Muscle layer of duodenum (tissue), 2 donors: ENCODE results near the gene AQP1.

Experiments used
- H3K27ac ChIP-seq: one replicate; pipeline ENCODE4 v1.7.0; 2013; ENCODE audit warnings: mild to moderate bottlenecking, low read length
- H3K27me3 ChIP-seq: one replicate; pipeline ENCODE4 v1.7.0; 2013; ENCODE audit warnings: low read depth, mild to moderate bottlenecking, control low read depth, low read length
- H3K36me3 ChIP-seq, 2 donors: one replicate each; pipeline ENCODE4 v1.7.0; 2013; ENCODE audit warnings: low read length in 2 of 2, control low read depth in 1 of 2, mild to moderate bottlenecking in 1 of 2; ENCODE audit not compliant: insufficient read depth in 2 of 2, control insufficient read depth in 1 of 2
- H3K4me1 ChIP-seq, 2 donors: one replicate each; pipeline ENCODE4 v1.7.0; 2013; ENCODE audit warnings: low read length in 2 of 2, mild to moderate bottlenecking in 2 of 2, control low read depth in 1 of 2, moderate library complexity in 1 of 2; ENCODE audit not compliant: insufficient read depth in 2 of 2, control insufficient read depth in 1 of 2
- H3K4me3 ChIP-seq, 2 donors: one replicate each; pipeline ENCODE4 v1.7.0; 2013; ENCODE audit warnings: low read length in 2 of 2, low read depth in 1 of 2, mild to moderate bottlenecking in 1 of 2
- H3K9me3 ChIP-seq, 2 donors: one replicate each; pipeline ENCODE4 v1.7.0; 2013; ENCODE audit warnings: low read length in 2 of 2, control low read depth in 1 of 2, mild to moderate bottlenecking in 1 of 2; ENCODE audit not compliant: control insufficient read depth in 1 of 2
- donor health status: healthy.

The AQP1 gene

GRCh38 chr7:30873207-30873606 is 38.4 kb upstream of the AQP1 start:
- Histone ChIP-seq H3K27ac (no peak overlapping the region), H3K4me3 (no peak overlapping the region), H3K36me3 (peaks cover 6 to 36% of the 10 kb centered on the region in 2 donors), H3K9me3 (no peaks in the 10 kb centered on the region), H3K27me3 (no peaks in the 10 kb centered on the region), H3K4me1 (peaks cover 0 to 23% of the 10 kb centered on the region in 2 donors)

GRCh38 chr7:30873656-30874055 is 38.0 kb upstream of the AQP1 start:
- Histone ChIP-seq H3K9me3 (no peaks in the 10 kb centered on the region), H3K4me1 (peaks cover 0 to 23% of the 10 kb centered on the region in 2 donors), H3K27me3 (no peaks in the 10 kb centered on the region), H3K36me3 (peaks cover 6 to 36% of the 10 kb centered on the region in 2 donors), H3K27ac (no peak overlapping the region), H3K4me3 (no peak overlapping the region)

GRCh38 chr7:30874656-30875302 is 36.9 kb upstream of the AQP1 start:
- Histone ChIP-seq H3K27ac (no peak overlapping the region), H3K4me1 (peaks cover 1 to 13% of the 10 kb centered on the region in 2 donors), H3K36me3 (peaks cover 6 to 36% of the 10 kb centered on the region in 2 donors), H3K4me3 (no peak overlapping the region), H3K9me3 (no peaks in the 10 kb centered on the region), H3K27me3 (no peaks in the 10 kb centered on the region)

- Histone ChIP-seq H3K4me1 (peaks cover 7 to 16% of the 10 kb centered on the region in 2 donors), H3K4me3 (no peak overlapping the region), H3K27ac (no peak overlapping the region), H3K36me3 (peaks cover 6 to 35% of the 10 kb centered on the region in 2 donors), H3K27me3 (no peaks in the 10 kb centered on the region), H3K9me3 (no peaks in the 10 kb centered on the region)
Measured at GRCh38 chr7:30877015-30877769, 34.5 kb upstream of the AQP1 start.

- Histone ChIP-seq H3K9me3 (no peaks in the 10 kb centered on the region), H3K4me3 (no peak overlapping the region), H3K36me3 (peaks cover 0 to 27% of the 10 kb centered on the region in 2 donors), H3K27ac (no peak overlapping the region), H3K4me1 (peaks cover 7 to 16% of the 10 kb centered on the region in 2 donors), H3K27me3 (no peaks in the 10 kb centered on the region)
Measured at GRCh38 chr7:30877993-30878392, 33.7 kb upstream of the AQP1 start.

DNA sequence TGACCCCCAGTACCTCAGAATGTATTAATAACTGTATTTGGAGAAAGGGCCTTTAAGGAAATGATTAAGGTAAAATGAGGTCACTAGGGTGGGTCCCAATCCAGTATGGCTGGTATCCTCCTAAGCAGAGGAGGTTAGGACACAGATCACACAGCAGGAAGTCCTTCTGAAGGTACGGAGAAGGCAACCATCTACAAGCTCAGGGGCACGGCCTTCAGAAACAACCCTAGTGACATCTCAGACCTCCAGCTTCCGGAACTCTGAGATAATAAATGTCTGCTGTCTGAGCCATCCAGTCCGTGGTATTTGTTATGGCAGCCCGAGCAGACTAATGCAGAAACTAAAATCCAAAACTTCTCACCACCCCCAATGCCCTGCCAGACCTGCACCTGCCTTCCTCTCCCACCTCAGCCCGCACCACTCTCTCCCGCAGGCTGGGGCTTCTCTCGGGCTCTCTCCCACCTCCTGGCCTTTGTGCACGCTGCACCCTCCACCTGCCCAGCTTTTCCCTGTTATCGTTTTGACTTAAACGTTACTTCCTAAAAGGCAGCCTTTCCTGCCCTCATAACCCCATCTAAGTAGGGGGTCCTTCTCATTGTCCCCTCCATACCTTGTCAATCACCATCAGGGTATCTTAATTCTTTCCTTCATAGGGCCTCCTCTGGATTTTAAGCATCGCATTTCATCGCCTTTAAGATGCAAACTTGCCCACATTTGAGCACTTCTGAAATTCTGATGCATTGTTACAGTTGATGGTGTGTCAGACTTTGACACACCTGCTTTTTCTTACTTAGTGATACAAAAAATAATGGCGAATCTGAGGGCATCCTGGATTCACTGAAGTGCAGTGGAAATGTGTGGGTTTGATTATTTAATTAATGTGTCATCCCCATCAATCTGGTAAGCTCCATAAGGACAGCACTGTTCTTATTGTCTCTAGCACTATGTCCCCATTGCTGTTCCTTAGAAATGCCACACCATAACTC is 32.2 kb upstream of the AQP1 start:
- Histone ChIP-seq H3K4me3 (no peak overlapping the region), H3K27me3 (no peaks in the 10 kb centered on the region), H3K4me1 (peaks cover 7 to 16% of the 10 kb centered on the region in 2 donors), H3K9me3 (no peaks in the 10 kb centered on the region), H3K36me3 (peaks cover 0 to 19% of the 10 kb centered on the region in 2 donors), H3K27ac (no peak overlapping the region)

GRCh38 chr7:30880125-30880720 is 31.4 kb upstream of the AQP1 start:
- Histone ChIP-seq H3K36me3 (peaks cover 0 to 15% of the 10 kb centered on the region in 2 donors), H3K9me3 (no peaks in the 10 kb centered on the region), H3K4me3 (no peak overlapping the region), H3K27me3 (no peaks in the 10 kb centered on the region), H3K27ac (no peak overlapping the region), H3K4me1 (peaks cover 7 to 16% of the 10 kb centered on the region in 2 donors)

GRCh38 chr7:30880941-30881340 is 30.7 kb upstream of the AQP1 start:
- H3K4me3 ChIP-seq, result no peak overlapping the region
- no peaks in the 10 kb centered on the region for H3K27me3 ChIP-seq
- H3K27ac ChIP-seq, result no peak overlapping the region
- H3K9me3 ChIP-seq, result no peaks in the 10 kb centered on the region
- H3K36me3 ChIP-seq, result peaks cover 0 to 8% of the 10 kb centered on the region in 2 donors
- H3K4me1 ChIP-seq, result peaks cover 7 to 16% of the 10 kb centered on the region in 2 donors

GRCh38 chr7:30881448-30881847 is 30.2 kb upstream of the AQP1 start:
- H3K9me3 ChIP-seq, result no peaks in the 10 kb centered on the region
- no peaks in the 10 kb centered on the region for H3K27me3 ChIP-seq
- H3K4me1 ChIP-seq, result peaks cover 7 to 16% of the 10 kb centered on the region in 2 donors
- peaks cover 0 to 7% of the 10 kb centered on the region in 2 donors for H3K36me3 ChIP-seq
- H3K4me3 ChIP-seq, result no peak overlapping the region
- no peak overlapping the region for H3K27ac ChIP-seq

DNA sequence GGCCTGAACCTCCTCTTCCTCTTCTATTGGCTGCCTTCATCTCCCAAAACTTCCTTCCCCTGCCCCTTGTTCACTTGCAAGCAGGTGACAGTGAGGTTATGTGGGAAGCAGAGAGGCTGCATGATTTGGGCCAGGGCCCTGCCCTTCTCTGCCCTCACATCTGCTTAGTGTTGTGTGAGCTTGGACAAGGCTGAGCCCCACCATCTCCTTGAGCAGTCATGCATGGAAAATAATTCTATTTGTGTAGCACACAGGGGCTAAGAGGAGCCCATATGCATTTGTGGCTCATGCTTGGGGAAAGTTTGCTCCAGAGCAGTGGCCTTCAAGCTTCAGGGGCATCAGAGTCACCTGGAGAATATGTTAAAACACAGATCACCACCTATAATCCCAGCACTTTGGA is 26.8 kb upstream of the AQP1 start:
- H3K36me3 ChIP-seq, result peaks cover 0 to 7% of the 10 kb centered on the region in 2 donors

More for the DNA sequence above, 26.8 kb upstream of the AQP1 start:
- H3K27me3 ChIP-seq, result no peaks in the 10 kb centered on the region
- no peak overlapping the region for H3K4me3 ChIP-seq
- H3K27ac ChIP-seq, result no peak overlapping the region
- no peaks in the 10 kb centered on the region for H3K9me3 ChIP-seq
- peaks cover 4 to 30% of the 10 kb centered on the region in 2 donors for H3K4me1 ChIP-seq
